A204.1 (cell line): ENCODE measurements around the gene NPAS2.

Experiments used
- FAIRE-seq: peaks from 2 replicates; lab custom pipeline; 2012; peaks lifted over from hg19 to GRCh38; lab: Jason Lieb, UNC

The NPAS2 gene

DNA sequence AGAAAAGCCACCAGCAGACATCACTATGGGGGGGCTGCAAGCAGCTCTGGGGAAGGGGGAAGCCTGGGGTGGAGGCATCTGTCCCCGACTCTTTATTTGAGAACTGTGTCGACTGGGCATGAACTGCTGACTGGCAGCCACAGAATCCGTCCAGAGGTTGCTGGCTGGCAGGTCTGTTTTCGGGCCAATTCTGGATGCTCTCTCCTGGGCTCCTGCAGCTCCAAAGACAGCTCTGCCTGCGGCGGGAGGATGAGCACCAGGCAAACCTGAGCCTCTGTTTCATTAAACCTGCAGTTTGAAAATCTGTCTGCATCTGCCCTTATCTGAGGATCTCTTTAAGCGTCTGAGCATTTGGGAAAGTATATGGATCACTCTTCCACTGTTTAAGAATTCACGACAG lies 147.8 kb downstream of the NPAS2 start:
- no peak for FAIRE-seq

DNA sequence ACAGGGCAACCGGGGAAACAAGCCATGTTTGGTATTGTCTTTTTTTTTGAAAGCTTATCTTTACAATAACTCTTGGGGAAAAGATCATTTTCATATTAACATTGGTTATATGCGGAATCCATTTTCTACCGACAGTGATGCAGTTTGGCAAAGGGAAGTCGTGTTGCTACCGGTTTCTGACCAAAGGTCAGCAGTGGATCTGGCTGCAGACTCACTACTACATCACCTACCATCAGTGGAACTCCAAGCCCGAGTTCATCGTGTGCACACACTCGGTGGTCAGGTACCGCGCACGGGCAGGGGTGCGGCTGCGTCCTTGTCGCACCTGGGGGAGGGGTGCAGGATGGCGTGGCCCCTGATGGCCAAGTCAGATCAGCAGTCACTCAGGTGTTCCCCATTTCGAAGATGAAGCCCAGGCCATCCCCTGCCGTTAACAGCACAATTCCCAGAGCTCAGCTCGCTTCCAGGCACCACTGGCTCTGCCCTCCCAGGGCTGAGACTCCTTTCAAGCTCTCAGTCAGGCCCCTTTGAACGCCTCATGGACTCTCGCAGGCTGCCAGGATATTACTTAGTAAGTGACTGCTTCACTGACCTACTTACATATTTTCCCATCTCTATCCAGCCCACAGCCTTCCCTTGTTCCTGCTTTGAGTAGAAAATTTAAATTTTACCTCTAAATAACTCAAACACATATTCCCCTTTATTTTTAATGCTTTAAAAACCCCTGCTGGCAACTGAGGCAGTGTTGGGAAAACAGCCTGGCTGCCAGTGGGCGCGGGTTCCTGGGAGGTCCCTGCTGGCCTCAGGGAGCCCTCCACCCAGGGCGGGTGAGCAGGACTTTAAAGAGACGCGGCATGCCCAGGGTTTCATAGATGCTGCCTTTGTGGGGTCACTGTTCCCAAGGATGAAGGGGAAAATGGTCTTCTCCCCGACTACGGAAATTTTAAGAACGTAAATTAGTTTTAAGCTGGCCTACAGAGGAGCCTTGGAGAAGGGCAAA lies 148.5 kb downstream of the NPAS2 start:
- no peak for FAIRE-seq

DNA sequence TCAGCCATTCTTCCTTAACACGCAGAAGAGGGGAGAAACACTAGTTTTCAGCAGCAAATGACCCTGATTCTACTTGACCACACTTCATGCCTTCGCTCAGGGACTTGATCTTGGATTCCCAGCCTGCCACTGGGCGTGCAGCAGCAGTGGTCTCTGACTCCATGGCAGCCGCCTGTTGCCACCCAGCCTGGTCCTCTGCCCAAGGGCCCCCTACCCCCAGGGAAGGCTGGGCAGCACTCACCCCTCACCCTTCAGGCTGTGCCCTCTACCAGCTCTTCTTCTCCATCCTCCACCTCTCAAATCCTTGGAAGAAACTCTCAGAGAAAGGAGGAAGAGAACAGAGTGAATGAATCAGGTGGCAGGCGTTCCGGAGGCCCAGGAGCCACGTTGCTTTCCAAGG lies 150.1 kb downstream of the NPAS2 start:
- no peak for FAIRE-seq

DNA sequence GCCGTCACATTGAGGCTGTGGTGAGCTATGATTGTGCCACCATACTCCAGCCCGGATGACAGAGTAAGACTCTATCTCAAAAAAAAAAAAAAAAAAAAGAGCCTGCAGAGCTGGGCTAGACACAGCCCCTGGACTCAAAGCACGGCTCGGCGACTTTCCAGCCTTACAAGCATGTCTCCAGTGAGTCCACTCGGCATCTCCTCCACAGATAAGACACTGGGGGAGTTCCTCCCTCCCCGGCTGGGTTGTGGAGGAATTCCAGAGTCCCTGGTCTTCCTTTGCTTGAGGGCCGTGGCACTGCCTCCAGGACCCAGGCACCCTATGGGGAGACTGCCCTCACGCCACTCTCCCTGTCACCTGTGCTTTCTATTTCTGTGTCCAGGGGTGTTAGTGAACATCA lies 151.3 kb downstream of the NPAS2 start:
- FAIRE-seq = no peak

DNA sequence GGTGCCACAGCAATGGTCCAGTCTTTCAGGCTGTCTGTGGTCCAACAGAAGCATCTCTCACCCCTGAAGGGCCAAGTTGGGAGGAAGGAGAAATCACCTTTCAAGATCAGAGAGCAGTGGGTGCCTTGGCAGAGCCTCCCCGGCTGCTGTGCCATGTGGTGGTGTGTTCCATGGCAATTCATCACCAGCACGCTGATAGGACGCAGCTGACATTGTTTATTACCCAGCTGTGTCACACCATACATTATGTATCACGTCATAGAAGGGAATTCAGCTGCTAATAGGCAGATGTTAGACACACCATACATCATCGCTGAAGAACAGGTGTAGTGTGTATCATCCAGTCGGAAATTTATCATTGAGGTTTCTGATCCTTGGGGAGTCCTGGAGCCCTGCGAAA lies 152.5 kb downstream of the NPAS2 start:
- no peak for FAIRE-seq

DNA sequence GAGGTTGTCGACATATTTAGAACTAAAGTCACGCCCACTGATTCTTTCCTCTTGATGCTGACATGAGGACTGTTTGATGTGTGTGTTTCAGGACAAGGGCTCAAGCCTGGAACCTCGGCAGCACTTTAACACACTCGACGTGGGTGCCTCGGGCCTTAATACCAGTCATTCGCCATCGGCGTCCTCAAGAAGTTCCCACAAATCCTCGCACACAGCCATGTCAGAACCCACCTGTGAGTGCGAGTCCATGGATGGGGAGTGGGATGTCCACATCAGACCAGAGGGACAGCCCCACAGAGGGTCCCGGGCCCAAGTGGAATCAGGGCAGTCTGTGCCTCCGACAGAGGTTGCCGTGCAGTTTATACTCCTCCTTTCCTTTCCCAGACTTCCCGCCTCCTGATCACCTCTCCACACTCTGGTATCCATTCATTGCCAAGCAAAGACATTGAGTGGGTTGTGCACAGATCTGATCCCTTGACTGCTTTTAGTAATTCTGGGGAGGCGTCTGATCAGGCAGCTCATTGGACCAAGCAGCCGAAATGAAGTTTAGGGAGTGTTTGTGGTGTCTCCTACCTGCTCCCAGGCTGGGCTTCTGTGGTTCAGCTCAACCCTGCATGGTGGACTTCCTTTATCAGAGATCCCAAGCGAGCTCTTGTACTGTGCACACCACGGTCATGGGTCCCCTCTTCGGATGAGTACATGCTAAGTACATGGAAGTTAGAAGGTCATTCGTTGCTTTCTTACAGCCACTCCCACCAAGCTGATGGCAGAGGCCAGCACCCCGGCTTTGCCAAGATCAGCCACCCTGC lies 155.0 kb downstream of the NPAS2 start:
- no peak for FAIRE-seq

DNA sequence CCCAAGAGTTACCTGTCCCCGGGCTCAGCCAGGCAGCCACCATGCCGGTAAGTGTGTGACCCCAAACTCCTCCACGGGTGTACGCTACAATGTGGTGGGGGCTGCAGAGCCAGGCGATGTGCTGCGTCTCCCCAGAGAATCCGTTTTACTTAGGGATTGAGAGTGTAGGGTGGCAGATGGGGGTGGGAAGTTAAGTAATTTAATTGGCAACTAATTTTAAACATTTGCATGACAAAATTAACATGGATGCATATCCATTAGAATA lies 155.5 kb downstream of the NPAS2 start:
- FAIRE-seq = no peak

DNA sequence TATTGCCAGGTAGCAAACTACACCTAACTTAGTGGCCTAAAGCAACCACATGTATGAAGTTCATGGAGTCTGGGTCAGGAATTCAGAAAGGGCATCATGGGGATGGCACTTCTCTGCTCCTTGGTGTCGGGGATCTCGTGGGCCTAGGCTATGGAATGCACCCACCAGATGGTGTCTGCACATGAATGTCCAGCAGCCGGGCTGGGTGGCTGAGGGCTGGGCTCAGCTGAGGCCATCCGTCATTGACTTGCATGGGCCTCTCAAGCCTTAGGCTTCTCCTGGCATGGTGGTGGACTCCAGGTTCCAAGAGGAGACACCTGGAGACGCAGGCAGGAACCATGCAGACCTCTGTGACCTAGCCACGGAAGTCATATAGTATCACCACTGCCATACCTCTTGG lies 156.1 kb downstream of the NPAS2 start:
- FAIRE-seq = no peak

DNA sequence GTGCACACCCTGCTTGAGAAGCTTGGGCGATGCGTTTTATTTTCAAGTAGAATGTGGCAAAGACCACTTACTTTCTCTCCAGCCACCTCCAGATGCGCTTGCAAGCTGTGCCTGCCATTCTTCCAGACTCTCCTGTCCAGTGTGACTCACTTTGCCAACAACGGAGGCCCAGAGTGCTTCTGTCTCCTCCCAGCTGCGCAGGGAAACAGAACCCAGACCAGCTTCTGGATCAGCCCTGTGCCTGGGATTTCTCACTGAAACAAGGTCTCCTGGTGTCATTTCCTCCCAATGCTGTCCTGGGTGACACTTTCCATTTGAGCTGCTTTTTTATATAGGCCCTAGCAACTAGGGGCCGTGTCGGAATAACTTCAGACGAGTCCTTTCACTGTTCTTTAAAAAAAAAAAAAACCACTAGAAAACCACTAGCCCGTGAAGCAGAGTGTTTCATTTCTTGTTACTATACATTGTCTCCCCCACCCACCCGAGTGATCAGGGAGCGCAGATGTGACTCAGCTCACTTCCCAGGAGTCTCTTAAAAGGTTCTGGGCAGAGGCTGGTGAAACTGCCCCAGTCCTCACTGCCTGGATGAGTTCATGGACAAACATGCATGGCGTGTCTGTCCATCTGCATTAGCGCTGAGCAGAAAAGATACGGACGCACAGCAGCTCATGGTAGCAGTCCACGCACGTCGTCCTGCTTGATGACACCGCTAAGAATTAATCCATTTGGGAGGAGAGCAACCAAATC lies 156.9 kb downstream of the NPAS2 start:
- no peak for FAIRE-seq

DNA sequence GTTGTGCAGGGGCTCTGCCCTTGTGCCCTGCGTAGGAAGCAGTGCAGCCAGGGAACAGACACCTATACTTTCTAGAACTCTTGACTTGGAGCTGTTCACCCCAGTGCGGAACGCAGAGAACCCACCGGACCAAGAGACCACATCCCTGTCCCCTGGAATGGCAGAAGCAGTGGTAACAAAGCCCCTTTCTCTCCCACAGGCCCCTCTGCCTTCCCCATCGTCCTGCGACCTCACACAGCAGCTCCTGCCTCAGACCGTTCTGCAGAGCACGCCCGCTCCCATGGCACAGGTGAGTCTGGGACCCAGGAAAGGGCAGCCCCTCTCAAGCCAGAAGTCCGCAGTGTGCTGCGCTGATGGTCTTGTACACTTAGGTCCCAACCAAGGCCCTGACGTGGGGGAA lies 157.6 kb downstream of the NPAS2 start:
- FAIRE-seq = no peak

DNA sequence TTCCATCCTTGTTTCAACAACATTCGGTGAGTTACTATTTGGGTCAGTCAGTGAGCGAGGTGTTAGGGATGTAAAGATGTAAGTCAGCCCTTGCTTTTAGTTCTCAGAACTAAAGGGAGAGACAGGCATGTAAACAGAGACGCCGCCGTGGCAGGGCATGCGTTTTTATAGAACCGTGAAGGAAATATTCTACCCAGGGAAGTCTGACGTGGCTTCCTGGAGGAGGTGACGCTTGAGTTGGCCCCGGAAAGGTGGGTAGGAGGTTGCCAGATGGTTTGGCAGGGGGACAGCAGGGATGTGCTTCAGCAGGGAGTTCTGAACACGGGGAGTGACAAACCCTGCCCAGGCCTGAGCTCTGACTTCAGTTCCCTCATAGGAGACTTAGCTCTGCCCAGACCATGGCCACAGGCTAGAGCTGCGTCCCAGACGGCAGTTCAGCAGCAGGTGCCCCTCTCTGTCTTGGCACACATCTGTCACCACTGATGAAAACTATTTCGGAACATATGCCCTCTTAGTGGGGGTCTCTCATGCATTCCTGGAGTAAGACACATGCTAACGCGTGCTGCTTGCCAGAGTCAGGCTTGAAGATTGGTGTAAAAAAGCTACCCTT lies 158.7 kb downstream of the NPAS2 start:
- FAIRE-seq = no peak

DNA sequence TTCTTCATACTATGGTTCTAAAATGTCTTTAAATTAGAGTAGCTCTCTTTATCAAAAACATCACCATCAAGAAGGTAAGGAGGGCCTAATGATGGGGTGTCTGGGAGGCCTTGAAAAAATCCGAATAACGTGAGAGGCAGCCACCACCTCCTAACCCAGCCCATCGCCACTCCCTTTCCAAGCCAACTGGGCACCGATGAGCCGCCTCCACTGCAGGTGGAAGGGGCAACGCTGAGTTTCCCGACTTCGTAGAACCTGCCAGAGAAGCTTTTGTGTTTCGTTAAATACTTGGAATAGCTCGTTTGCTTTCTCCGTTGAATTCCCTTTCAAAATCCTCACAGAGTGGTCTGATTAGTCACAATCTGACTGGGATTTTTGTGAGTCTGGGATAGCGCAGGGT lies 160.1 kb downstream of the NPAS2 start:
- no peak for FAIRE-seq

DNA sequence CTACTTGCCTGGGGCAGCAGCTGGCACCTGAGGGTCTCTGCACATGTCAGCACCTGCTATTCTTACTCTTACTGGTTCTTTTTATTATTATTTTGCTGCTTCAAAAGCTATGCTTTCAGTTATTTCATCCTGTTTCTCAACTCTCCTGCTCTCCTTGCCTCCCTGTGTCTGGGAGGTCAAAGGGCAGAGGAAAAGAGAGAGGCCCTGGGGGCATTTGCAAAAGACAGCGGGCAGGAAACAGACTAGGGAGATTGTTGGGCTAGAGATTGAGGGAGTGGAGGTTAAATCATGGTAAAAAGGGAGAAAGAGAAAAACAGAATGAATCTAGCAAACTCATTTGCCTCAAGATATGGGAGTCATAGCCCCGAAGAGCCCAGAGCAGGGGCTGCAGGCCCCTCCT lies 161.1 kb downstream of the NPAS2 start:
- no peak for FAIRE-seq

DNA sequence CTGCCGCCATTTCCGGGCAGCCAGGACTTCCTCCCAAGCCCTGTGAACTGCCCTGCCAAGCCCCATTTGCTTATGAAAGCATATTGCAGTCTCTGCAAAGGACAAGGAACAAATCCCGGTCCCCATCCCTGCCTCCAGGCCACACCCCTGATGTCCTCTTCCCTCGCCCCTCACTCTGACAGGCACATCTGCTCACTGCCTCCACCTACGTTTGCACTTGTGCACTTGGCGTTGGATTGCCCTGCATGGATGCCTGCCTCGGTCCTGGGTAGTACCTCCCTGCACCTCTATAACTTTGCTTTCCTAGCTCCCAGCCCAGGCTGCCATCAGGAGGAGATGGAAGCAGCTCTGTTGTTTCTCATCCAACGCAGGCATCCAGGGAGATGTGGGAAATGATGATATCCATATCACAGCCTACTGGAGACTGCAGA lies 162.5 kb downstream of the NPAS2 start:
- no peak for FAIRE-seq

DNA sequence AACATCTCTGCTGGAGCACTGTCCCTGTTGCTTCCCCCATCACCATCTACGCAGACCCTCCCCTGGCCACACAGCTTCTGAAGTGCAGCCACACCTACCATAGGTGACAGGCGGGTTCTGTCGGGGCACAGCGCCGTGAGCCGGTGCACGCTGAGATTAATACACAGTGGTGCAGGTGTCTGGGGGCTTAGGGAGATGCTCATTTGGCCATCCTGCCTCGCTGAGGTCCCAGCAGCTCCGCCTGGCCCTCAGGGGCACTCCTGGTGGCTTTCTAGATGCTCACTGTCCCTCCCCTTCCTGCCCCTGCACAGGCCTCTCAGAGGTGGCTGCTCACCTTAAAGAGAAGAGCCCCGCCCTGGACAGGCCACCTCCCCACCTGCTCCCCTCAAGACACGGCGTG lies 163.3 kb downstream of the NPAS2 start:
- FAIRE-seq = no peak

DNA sequence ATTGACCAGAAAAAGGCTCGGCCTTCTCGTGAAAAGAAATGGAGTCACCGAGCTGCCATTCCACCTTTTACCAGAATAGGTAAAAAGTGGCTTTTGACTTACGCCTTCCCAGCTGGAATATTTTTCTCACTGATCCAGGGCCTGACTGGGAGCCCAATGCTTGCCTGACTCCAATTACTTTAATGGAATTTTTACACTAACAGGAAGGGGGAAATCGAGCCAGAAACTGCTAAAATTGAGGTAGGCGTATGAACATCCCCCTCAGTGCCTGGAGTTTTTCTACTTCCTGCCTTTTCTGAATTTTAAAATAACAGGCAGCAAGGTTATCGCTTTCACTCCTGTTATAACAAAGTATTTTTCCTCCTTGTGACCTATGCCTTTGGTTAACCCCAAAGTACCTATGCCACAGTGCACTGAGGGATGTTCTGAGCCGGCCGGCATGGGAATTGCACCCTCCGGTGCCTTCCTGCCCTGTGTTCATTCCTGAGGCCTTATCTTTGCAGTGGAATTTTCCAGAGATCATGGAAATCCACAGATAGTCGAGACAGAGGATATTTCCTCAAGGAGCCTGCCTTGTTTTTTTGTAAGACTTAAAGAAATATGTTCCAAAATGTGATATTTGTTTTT lies 163.9 kb downstream of the NPAS2 start:
- no peak for FAIRE-seq

DNA sequence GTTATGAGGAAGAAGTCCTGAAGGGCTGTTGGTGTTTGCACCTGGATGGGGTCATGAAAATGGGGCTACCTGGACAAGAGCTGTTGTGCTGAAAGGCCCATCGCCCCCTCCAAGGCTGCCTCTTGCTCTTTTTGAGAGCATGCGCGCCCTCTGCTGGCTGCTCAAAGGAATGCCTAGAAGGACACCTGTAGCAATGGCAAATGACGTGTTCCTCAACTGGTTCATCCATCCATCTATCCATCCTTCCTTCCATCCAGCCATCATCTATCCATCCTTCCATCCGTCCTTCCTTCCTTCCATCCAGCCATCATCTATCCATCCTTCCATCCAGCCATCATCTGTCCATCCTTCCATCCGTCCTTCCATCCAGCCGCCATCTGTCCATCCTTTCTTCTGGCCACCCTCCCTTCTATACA lies 165.0 kb downstream of the NPAS2 start:
- no peak for FAIRE-seq

DNA sequence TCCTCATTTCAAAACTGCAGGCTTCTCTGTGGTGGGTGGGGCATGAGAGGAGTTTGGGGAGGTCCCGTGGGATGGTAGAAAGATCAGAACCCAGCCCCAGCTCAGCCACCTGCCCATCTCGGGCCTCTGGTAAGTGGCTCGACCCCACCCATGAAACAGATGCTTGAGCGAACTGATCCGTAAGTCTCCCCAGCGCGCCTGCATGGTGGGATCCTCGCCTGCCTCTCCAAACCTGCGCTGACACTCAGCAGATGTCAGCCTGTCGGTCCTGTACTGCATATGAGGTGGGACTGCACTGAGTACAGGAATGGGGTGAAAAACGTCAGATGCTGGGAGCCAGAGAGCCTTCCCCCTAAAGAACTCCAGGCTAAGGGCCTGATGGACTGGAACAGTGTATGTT lies 166.2 kb downstream of the NPAS2 start:
- FAIRE-seq = no peak

DNA sequence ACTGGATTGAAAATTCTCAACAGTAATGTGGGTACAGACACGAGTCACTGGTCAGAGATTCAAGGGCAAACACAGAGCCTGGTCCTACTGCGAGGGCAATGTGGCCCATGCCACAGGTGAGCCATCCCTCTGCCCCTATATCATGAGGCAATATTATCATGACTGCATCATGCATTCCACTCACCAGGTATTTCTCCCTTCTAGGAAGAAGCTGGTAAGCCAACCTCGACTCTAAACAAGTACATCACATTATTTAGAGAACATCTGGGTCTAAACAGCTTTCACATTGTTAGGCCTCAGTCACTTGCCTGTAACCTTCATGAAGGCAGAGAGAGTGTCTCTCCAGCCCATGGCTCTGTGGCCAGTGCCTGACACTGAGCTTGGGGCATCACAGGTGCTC lies 167.6 kb downstream of the NPAS2 start:
- FAIRE-seq = no peak

DNA sequence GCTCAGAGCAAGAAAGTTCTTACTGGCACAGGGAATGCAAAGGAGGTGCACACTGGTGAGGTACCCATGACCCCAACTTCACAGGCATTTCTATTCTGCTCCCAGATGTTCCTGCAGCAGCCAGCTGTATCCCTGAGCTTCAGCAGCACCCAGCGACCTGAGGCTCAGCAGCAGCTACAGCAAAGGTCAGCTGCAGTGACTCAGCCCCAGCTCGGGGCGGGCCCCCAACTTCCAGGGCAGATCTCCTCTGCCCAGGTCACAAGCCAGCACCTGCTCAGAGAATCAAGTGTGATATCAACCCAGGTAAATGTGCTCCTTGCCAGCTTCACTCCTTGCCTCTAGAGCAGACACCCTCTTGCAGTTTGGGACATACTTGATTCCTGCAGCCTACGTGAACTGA lies 168.0 kb downstream of the NPAS2 start:
- no peak for FAIRE-seq

DNA sequence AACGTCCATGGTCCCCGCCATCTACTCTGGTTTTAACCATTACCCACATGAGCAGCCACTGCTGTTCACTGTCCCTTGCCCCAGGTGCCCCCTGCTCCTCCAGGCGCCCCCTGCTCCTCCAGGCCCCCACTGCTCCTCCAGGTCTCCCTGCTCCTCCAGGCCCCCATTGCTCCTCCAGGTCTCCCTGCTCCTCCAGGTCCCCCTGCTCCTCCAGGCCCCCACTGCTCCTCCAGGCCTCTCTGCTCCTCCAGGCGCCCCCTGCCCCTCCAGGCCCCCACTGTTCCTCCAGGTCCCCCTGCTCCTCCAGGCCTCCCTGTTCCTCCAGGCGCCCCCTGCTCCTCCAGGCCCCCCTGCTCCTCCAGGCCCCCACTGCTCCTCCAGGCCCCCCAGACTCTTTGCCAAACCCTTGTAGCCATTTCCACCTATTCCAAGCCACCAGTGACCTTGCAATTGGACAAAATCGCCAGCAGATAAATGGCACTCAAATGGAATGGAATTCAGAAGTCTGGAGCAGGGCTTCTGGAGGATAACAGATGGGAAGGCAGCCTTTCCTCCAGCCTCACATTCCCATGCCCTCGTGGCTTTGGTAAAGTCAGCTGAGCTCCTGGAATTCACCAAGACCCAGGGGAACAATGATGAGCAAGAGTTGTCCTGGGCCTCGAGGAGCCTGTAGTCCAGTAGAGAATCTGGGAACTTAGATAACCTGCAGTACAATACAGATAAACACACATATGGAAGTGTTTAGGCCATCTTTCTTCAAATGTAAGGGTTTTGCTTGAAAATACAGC lies 168.9 kb downstream of the NPAS2 start:
- no peak for FAIRE-seq
